Stimulated activated CD4-positive, alpha-beta T cell treated with anti-CD3 and anti-CD28 coated beads, Interleukin-1b, Interleukin-23, amount 100 ng/mL, for 24 hours (primary cell): Measurements from ENCODE around the gene TBC1D10A.
A peak's percentile ranks its signal among the peaks of the same experiment; 100 is the strongest.
"Not testable (repeated sequence)": the region's sequence is repeated elsewhere in the genome, so short reads cannot be mapped to it uniquely, and the experiment has no call there.

Experiments used
- DNase-seq, 4 experiments: peaks; one replicate each; pipeline ENCODE4 v3.0.0-alpha.2; 2020; ENCODE audit warnings: low read depth in 4 of 4, low spot score in 1 of 4

TBC1D10A gene

DNA sequence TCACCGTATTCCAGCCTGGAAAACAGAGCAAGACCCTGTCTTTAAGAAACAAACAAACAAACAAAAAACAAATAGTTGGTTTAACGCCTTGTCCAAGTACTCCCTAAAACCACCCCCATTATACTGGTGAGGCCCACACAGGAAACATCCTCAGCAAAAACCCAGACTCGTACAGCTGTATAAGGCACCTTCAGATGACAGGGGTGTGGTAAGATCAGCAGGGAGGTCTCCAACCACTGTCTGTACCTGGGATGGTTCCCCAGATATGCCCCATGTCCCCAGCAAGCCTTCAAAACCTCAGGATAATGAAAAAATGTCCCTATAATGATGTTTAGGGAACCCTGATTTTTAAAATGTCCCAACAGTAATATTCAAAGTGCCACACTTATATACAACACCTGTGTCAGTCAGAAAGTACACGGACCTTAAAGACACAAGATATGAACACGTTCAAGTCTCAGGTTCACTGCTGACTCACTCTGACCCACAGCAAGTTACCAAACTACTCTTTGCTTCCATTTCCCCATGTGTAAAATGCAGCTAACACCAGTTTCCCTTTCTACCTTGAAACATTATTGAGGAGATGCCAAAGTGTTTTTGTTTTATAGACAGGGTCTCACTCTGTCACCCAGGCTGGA is 20.6 kb upstream of the TBC1D10A start:
- DNase-seq, result no peak

DNA sequence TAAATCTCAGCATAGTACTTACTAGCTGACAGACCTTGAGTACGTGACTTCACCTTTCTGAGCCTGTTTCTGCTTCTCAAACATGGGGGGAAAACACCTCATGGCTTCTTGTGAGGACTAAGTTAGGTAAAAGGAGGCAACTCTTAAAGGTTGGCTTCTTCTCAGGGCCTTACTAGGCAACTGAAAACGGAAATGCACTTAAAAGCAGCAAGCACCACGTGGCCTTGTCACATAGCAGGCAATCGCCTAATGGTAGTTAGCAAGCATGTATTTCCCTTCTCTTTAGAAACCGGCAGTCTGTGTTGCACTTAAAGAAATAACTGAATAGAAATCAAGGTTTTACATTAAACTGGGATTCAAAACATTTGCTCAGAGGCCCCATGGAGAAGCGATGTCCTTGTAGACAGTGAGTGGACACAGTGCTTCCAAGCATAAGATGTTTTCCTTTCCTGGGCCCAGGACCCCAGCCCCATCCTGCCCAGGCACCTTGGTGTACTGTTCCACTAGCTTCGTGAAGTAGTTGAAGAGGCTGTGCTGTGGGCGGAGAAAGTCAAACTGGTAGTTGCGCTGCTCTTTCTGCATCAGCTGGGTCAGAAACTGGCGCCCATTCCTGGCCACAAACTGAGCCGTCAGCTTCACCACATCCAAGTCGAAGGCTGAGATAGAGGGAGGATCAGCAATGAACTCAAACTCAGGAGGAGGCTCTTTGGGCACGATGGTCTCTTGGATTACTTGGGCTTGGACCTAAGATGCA is 17.9 kb upstream of the TBC1D10A start:
- DNase-seq, result peak in 1 of 4 experiments; percentile 23

DNA sequence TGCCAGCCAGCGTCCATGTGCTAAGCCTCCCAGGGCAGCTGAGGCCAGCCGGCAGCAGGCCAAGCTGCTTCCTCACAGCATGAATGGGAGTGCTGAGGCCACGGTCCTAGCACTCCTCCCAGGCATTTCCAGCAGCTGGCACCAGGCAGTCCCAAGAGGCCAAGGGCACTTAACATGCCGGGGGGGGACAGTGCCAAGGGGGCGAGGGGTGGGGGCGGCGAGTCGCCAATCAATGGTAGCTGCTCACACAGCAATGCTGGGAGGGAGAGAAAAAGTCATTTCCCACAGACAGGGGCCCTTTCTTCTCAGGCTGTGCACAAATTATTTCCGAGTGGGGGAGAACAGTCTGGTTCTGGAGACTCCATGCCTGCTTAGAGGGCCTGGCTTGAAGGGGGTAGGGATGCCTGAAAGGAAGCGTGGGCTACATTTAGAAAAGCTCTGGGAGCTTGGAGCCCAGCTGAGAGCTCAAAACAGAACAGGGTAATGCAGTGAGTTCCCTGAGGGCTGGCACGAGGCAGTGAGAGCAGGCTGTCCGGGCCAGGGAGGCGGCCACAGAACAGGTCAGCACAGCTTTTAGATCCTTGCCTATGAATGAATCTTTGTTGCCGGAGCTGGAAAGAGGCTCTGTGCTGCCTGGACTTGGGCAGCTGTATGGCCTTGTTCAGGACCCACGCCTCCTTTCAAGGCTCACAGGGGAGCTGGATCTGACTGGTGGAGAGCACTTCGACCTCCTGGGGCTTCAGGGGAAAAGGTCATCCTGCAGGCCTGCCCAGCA is 14.4 kb upstream of the TBC1D10A start:
- no peak for DNase-seq

DNA sequence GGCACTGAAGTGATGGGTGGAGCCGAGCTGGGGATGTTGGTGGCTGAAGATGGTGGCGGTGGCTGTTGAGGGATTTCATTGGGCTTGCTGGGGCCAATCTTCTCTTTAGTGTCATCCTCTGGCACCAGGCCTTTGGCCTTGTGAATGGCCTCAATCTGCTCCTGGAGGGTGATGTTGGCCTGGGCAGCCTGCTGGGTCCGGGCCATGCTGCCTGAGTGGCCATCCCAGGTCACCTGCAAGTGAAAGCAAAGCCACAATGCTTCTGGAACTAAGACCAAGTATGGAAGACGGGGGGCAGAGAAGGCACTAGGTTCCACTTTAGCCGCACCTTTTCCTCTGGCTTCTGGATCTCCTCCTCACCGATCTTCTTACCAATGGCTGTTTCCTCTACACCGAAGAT is 12.1 kb upstream of the TBC1D10A start:
- DNase-seq, result no peak

DNA sequence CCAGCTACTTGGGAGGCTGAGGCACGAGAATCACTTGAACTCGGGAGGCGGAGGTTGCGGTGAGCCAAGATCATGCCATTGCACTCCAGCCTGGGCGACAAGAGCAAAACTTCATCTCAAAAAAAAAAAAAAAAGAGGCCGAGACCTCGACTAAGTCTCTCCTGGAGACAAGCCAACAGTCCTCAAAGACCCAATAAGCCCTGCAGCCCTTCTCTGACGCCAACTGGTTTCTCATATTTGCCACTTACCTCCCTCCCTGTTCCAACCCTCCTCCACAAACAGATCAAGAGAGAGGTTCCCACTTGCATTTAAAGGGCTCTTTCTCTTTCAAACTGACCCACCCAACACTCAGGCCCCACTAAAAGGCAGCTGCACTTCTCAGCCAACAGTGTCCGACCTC is 11.6 kb upstream of the TBC1D10A start:
- DNase-seq, result not testable (repeated sequence)

DNA sequence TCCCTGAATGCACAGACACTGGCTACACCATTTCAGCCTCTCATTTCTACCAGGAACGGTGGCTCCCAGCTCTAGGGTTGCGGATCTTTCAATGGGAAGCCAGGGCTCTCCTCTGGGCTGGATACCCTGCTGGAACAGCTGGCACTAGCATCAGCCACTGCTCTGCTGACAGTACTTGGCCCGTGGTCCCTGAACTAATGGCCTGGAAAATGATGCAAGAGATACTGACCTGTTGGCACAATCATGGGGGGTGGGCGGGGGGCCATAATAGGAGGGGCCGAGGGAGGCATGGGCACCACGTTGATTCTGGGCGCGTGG is 10.7 kb upstream of the TBC1D10A start:
- DNase-seq, result no peak

DNA sequence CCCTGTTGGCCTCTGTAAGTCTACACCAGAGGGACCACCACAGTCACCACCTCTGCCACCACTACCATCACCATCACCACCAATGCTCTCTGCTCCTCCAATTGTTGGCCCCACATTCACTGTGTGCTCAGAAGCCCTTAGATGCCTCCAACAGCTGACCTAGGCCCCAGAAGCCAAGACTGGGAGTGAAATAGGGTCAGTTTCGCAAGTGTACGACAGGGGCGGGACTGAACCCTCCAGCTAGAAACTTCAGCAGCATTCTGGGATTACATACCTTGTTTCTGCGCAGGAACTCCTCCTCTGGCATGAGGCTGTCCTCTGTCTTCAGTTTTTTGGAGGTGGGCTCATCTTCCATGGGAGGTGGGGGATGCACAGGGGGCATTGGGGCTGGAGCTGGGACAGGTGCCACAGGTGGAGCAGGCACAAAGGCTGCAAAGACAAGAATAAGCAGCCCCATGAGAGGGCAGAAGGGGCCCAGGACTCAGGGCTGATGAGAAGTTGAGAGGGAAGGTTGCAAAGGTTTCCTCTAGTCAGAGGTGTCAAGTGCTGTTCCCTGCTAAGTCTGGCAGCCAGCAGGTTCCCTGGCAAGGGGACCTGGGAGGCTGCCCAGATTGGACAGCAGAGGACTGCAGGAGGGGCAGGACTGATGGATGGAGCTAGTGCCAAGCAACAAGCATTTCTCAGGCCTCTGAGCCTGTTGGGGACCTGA is 10.2 kb upstream of the TBC1D10A start:
- no peak for DNase-seq

DNA sequence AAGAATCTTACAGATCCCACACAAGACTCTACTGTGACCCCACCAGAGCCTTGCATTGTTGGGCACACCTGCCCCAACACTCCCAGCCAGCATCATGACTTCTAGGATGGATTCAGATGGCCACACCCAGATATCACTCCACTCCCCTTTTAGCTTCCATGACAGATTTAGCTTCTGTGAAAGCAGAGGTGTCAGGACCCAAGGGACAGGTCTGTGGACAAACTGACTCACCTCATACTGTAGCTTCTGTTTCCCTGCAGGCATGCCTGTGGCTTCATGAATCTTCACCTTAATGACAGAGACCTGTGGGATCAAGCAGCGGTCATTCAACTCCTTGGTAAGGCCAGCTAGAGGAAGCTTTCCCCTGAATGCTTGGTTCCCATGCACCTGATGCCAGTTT is 8.5 kb upstream of the TBC1D10A start:
- DNase-seq, result no peak

DNA sequence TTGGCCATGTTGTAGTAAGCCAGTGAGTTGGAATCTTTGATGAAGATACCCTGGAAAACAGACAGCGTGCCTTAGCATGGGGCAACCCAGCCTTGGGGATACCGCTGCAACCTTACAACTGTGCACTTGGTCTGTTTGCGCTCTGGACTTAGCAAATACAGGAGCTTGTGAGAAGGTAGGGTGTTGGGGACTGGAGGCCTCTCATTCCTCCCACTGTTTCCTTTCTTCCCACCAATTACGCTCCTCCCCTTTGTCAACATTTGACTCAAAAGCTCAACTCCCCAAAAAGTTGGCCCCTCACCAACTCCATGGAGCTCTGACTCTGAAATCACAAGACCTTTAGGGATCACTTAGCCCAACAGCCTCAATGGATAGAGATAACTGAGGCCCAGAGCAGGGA is 7.9 kb upstream of the TBC1D10A start:
- DNase-seq, result no peak

DNA sequence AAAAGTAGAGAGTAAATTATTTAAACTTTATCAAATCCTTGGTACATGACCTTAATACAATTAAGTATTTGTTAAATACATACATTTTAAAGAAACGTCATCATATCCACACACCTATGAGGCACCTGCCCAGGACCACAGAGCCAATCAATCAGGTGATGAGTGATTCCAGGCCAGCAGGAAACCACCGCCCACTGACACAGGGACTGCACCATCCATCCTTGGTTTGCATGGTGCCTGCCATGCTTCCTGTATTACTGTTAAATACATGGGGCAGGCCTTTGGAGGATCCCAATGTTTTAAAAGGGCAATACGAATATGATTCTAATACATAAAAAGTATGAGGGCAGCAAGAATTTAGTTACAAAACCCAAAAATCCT is 7.0 kb upstream of the TBC1D10A start:
- no peak for DNase-seq

DNA sequence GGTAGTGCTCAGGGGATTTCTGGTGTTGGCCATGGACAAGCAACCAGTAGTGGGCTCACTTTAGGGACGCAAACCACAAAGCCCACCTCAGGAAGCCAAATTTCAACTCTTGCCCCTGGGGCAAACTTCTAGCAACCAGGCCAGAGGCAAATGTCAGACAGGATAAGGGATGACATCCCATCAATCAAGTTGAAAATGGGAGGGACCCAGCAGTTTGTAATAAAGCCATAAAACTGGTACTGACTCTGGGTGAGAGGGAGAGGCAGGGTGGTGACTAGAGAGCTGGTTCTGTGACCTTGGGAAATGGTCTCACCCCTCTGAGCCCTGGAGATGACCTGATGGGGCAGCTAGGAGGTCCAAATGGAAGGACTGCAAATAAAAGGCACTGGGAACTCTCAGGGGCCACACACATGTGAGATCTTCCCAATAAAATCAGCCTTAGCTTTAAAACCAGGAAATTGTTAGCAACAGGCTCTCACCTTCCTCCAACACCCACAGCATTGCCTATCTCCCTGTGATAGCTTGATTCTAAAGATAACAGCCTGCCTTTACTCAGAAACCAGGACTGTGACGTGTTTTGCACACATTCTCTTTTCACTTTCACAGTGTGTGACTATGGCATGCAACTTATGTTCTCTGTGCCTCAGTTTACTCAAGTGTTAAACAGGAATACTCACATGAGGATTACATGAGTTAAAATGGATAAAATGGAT is 6.4 kb upstream of the TBC1D10A start:
- DNase-seq, result no peak

DNA sequence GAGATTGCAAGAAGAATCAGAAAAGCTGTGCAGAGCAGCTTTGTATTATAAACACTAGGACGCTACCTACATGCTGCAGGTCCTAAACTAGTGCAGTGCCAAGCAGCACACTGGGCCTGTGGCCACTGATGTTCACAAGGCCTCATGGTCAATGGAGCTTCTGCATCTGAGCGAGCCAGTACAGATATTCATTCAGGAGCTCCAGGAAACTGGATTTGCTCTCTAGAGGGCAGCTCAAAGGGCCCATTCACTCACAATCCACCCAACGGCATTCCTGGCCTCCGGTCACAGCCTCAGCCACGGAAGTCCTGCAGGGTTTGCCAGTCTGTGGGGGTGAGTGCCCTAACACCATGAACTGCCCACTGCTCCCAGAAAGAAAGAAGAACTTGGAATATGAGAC is 5.8 kb upstream of the TBC1D10A start:
- DNase-seq, result no peak

DNA sequence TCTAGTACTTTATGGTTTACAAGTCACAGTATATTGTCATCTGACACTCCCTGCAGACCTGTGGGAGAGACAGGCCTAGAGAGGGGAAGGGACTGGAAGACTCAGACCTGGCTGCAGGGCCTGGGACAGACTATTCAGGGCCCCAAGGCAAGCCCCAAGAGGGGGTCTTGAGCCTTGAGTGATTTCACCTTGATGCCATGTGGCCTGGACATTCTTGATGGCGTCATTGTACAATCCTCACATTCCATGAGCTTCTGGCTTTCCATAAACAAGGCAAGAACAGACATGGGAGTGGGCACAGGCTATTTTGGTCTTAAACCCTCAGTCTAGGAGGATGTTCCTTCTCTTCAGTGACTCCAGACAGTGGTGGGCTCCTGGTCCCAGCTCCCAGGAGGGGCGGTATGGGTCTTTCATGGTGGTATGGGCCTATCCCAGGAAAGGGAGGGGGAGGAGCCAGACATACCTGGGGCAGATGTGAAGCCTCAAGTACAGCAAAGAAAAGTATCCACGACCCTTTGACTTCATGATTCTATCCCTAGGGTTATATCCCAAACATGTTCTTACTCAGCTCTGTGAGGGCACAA is 1.8 kb upstream of the TBC1D10A start:
- no peak for DNase-seq

DNA sequence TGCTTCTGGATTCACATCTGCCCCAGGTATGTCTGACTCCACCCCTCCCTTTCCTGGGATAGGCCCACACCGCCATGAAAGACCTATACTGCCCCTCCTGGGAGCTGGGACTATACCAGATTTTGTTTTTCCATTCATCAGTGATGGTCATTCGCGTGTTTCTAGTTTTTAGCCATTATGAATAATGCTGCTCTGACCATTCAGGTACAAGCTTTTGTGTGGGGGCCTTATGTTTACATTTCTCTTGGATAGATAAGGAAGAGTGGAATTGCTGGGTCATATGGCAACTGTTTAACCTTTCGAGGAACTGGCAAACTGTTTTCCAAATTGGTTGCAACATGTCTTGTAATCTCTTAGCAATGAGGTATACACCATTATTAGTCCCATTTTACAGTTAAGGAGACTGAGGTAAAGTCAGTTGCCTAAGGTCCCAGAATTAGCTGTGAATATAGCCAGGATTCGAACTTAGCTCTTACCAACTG is 1.2 kb upstream of the TBC1D10A start:
- no peak for DNase-seq

DNA sequence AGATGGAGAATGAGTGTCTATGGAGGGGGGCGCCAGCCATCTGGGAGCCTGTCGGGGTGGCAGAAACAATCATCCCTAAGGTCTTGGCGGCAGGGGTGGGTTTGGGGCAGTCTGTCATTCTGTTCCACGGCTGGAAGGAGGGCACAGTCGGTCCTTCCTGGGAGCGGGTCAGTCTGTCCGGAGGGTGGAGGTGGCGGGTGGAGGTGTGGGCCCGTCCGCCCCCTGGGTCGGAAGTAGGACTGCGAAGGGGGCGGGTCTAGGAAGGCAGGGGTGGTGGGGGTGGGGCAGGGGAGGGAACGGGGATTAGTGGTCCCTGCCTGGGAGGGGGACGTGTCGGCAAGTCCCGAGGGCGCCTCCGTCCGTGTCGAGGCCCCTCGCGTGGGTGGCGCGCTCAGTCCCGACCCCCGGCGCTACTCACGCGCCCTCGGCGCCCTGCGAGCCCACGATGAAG is 461 bp downstream of the TBC1D10A start:
- no peak for DNase-seq

DNA sequence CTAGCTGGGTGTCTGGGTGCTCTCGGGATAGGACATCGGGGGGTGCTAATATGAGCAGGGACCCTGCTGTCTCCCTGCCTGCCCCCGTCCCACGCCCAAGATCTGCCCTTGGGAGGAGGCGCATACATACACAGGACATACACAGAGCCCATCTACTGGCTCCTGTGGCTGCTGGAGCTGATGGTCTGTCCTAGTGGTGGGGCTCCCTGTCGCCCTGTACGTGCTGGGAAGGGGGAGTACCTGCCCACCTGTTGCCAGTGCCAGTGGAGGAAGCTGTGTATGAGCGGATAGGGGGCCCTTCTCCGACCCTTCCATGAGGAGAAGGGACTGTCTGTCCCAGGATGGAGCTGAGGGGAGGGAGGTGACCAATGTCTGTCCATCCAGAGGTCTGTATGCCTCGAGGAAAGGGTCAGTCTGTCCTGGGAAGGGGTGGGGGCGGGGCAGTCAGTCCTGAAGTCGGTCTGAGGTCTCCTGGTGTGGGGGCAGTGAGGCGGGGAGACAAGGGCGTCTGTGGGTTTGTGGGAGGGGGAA is 952 bp downstream of the TBC1D10A start:
- no peak for DNase-seq

DNA sequence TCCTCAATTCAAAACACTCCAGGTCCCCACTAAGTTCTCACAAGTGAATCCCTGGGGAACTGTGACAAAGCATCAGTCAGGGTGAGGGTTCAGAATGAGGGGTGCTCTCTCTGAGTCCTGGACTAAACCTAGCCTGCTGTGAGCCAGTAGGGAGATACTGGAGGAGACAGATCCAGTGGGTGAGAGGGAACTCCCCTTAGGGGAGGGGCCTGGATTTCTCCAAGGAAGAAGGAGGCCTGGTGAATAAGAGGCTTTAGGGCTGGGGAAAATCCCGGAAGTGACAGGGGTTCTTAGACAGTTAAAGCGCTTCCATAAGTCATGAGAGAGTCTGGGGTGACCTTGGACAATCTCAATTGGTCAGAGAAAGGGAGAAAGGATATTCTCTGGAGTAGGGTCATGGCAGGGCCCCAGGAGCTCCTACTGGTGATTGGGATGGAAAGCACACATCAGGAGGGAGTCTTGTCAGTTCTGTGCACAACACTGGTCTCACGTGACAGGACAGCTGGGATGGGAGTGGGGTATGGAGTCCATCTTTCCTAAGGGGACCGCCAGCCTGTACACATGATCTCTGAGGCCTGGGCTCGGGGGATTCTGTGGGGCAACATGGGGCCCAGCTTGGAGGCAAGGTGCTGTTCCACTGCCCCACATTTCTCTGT is 1.5 kb downstream of the TBC1D10A start:
- no peak for DNase-seq

DNA sequence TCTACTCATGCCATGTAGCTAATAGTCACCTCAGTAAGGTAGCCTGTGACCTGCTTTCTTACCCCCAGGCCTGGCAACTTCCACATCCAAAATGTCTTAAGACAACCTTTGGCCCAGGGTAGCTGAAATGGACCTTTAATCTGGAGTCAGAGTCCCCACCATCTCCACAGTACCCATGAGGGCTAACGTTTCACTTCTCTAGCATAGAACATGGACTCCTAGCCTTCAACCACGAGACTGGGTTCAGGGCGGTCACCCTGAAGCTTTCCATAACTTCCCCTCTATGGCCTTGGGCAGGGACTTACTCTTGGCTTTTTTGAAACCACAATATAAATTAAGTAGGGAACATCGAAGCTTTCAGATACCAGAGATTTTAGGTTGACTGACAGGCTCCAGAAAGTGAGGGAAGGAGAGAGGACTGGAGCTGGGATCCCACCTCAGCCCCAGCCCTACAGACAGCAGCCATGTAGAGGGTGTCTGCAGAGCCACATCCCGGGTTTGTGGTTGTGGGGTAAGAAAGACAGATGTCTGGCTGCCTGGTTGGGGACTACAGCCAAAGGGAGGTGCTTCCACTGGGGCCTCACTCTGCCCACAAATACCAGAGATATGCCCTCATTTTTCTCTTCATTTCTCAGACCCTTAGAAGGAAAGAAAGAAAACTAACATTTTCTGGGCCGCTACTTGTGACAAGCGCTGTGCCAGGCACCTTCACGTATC is 2.6 kb downstream of the TBC1D10A start:
- DNase-seq, result no peak

DNA sequence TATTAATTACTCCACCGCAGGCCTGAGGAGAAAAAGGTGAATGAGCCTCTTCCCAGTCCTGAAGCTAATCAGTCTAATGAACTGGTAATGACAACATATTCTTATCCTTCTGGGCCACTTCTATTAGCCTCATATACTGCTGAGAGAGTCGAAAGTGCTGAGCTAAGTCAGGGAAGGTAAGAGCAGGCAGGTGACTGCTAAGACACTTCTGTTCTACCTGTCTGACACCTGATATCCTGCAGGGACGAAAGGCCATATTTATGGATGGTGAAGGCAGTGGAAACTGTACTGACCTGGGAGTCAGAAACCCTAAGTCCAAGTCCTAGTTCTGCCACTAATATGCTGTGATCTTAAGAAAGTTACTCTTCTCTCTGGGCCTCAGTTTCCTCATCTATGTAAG is 3.5 kb downstream of the TBC1D10A start:
- DNase-seq, result no peak
